GM21423 (cell line): ENCODE data around the gene REM2.

Experiments
- ATAC-seq: cut with Tn5 transposase; IDR thresholded peaks from one replicate; pipeline ENCODE4 v1.9.1; 2021; ENCODE audit warnings: mild to moderate bottlenecking, moderate library complexity; ENCODE audit not compliant: unreplicated experiment

The REM2 gene

DNA sequence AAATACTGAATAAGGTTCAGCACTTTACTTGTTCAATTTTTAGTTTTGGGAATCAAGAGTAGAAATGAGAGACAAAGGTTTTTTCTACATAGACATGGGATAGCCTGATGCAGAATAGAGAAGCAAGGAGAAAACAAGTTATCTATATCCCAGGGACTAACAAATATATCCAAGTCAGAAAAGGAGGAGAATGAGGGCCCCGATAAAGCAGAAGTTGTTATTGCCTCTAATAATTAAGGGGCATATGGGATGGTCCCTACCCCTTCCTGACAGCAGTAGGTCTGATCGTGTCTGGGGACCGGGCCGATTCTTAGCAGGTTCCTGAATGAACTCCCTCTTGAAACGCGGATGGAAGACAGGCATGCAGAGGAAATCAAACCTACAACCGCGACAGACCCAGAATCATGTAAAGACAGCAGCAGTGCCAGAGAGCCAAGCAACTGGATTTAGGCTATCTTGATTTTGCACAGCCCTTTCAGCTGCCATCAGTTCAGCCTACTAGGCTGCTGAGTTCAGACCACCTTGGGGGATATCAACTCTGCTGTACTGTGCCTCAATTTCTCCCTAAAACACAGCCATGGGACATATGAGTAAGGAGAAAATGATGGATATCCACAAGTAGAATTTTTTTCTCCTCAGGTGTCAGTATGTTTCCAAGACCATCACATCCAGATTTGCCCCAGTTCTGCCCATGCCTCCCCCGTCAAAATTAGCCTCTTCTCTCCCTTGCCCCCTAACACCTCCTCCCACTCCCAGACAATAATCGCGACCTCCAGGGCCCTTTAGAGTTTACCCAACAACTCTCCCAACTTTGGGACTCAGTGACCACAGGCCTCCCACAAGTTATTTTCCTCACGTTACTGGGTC is 45.4 kb downstream of the REM2 start:
- no peak for ATAC-seq

- ATAC-seq: peak; percentile 91
Observed at GRCh38 chr14:22929104-22929960, 46.3 kb downstream of the REM2 start, which contains the start of gene PRMT5. Gene PRMT5 (minus strand): TSS chr14:22929376. CDS start chr14:22929361, 15 bp downstream.

- no peak for ATAC-seq
Observed at GRCh38 chr14:22929961-22930364, 46.9 kb downstream of the REM2 start.

- no peak for ATAC-seq
Observed at GRCh38 chr14:22932146-22932545, 49.1 kb downstream of the REM2 start.

GRCh38 chr14:22935156-22935555 is 52.1 kb downstream of the REM2 start:
- ATAC-seq: no peak
